Hepatocyte (in vitro differentiated cells): ENCODE measurements around the gene OR51I2.

Experiments
- CTCF ChIP-seq: fragments of 200-600 bp; sonication (generic); IDR thresholded peaks from 2 replicates; pipeline ENCODE4 v1.5.1; 2016; ENCODE audit warnings: antibody characterized with exemption, mild to moderate bottlenecking; ENCODE audit not compliant: poor library complexity
- EZH2 ChIP-seq: fragments of 200-600 bp; sonication (generic); IDR thresholded peaks from 2 replicates; pipeline ENCODE4 v1.6.1; 2016; ENCODE audit warnings: antibody characterized with exemption, mild to moderate bottlenecking, borderline replicate concordance
- EZH2phosphoT487 ChIP-seq: fragments of 200-600 bp; sonication (generic); IDR thresholded peaks from one replicate; pipeline ENCODE4 v1.6.1; 2018; ENCODE audit warnings: antibody characterized with exemption, mild to moderate bottlenecking, low read depth, moderate library complexity; ENCODE audit not compliant: unreplicated experiment, severe bottlenecking

- TF ChIP-seq CTCF (no peak), EZH2phosphoT487 (no peak), EZH2 (no peak)
Measured at GRCh38 chr11:5473921-5474320, 24.8 kb downstream of the OR51I2 start.
